ENCODE results near the gene KRTAP10-2.

Gene KRTAP10-2

GRCh38 chr21:44524414-44525371, 26.6 kb downstream of the KRTAP10-2 start:
- no peak for DNase-seq

- DNase-seq, result no peak
Observed at GRCh38 chr21:44523567-44524413, 27.5 kb downstream of the KRTAP10-2 start.

- no peak for DNase-seq
Observed at GRCh38 chr21:44522753-44523204, 28.5 kb downstream of the KRTAP10-2 start.

GRCh38 chr21:44521928-44522752, 29.2 kb downstream of the KRTAP10-2 start:
- no peak for DNase-seq

- DNase-seq, result no peak
Observed at GRCh38 chr21:44521301-44521927, 29.9 kb downstream of the KRTAP10-2 start.

GRCh38 chr21:44520326-44521300, 30.7 kb downstream of the KRTAP10-2 start:
- DNase-seq, result no peak

- no peak for DNase-seq
Observed at GRCh38 chr21:44519346-44520325, 31.7 kb downstream of the KRTAP10-2 start.

- no peak for DNase-seq
Observed at GRCh38 chr21:44518686-44519085, 32.6 kb downstream of the KRTAP10-2 start.

- no peak for DNase-seq
Observed at GRCh38 chr21:44517175-44517899, 34.0 kb downstream of the KRTAP10-2 start.

GRCh38 chr21:44516828-44517174, 34.5 kb downstream of the KRTAP10-2 start:
- no peak for DNase-seq

GRCh38 chr21:44516342-44516741, 35.0 kb downstream of the KRTAP10-2 start:
- DNase-seq, result no peak

- no peak for DNase-seq
Observed at GRCh38 chr21:44515359-44516165, 35.7 kb downstream of the KRTAP10-2 start.

- no peak for DNase-seq
Observed at GRCh38 chr21:44514746-44515358, 36.5 kb downstream of the KRTAP10-2 start.

GRCh38 chr21:44514218-44514520, 37.1 kb downstream of the KRTAP10-2 start:
- no peak for DNase-seq

- no peak for DNase-seq
Observed at GRCh38 chr21:44513389-44514217, 37.7 kb downstream of the KRTAP10-2 start.

- DNase-seq, result no peak
Observed at GRCh38 chr21:44512496-44513388, 38.6 kb downstream of the KRTAP10-2 start.

Data from bone marrow (tissue), 2 donors.